GM12874 (cell line): Measurements from ENCODE around the gene SMARCA2.

Experiments
- CTCF ChIP-seq: IDR thresholded peaks from 2 replicates; pipeline ENCODE4 v1.5.1; 2011; ENCODE audit warnings: low read depth, mild to moderate bottlenecking, control low read depth, low read length, moderate library complexity; ENCODE audit not compliant: insufficient read depth

SMARCA2 gene

DNA sequence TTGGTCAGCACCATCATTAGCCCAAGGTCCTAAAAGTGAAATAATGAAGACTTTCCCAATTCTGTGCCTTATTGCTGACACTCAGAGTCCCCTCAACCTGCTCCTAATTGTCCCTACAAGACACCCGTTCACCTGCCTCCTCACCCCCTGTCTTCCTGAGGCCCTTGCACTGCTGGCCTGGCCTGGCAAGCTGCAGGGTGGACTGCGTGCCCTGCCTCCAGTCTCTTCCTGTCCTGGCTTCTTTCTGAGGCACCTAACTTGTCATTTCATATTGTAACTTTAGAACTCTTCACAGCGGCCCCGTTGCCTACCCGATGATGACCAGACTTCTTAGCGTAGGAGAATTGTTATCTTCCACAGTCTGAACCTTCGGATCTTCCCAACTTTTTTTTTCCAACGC is 153.9 kb downstream of the SMARCA2 start:
- no peak for TF ChIP-seq CTCF

GRCh38 chr9:2170722-2171121 is 155.6 kb downstream of the SMARCA2 start:
- TF ChIP-seq CTCF: no peak

- no peak for TF ChIP-seq CTCF
These were observed 158.0 kb downstream of the SMARCA2 start for GRCh38 chr9:2173170-2173569.

DNA sequence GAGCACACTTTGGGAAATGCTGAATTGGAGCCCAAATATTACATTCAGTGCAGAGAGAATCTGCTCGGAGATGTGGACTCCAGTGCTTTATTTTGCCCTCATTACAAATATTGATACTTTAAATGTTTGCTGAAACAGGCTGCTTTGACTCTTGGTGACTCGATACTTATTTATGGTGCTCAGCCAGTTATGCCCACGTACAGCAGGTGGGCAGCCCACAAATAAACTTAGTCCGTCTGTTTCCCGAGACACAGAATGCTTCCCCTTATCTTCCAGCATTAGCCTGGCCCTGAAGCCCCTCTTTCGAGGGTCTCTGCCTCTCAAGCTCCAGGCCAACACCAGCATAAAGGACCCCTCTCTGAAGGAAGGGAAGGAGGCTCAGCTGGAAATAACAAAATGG is 158.7 kb downstream of the SMARCA2 start:
- no peak for TF ChIP-seq CTCF

DNA sequence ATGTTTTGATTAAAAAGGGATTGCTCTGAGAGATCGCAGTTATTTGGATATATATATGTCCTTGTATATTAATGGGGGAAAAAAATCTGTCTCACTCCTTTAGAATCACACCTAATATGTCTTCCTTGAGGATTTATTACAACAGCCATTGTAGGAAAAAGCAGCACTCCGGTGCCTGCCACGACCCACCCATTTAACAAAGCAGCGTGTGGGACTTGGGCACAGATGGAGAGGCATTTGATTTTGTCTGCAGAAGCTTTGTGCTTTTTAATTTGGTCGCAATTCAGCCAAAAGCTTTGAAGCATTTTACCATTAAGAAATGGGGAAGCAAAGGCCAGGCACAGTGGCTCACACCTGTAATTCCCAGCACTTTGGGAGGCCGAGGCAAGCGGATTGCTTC is 159.2 kb downstream of the SMARCA2 start:
- no peak for TF ChIP-seq CTCF

DNA sequence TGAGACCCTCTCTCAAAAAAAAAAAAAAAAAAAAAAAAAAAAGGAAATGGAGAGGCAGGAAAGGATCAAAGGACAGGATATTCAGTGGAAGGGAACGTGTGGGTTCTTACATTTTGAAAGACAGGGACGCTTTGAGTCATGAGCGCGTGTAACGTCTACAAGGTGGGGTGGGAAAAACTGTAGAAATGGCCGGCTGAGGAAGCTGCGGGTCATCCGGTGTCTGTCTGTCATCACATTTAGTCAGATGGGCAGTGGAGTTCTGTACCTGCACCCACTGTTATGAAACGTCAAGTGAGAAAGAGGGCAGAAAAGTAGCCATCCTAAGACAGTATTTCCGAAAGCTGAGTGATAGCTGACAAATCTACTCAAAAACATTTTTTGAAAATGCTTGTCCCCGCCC is 159.8 kb downstream of the SMARCA2 start:
- TF ChIP-seq CTCF: no peak

- no peak for TF ChIP-seq CTCF
These were observed 162.0 kb downstream of the SMARCA2 start for GRCh38 chr9:2177121-2177520.
